Measurements from ENCODE around the gene PLCB4. TPM values are rescaled to one million over a fixed set of nuclear protein-coding genes. Genes with fewer than 3 reads are reported as not detected.

The PLCB4 gene
- polyA plus RNA-seq, 1 donor (not counting 4 experiments of a cell fraction or from before 2014, with no cell fraction given), result 4.1 TPM

DNA sequence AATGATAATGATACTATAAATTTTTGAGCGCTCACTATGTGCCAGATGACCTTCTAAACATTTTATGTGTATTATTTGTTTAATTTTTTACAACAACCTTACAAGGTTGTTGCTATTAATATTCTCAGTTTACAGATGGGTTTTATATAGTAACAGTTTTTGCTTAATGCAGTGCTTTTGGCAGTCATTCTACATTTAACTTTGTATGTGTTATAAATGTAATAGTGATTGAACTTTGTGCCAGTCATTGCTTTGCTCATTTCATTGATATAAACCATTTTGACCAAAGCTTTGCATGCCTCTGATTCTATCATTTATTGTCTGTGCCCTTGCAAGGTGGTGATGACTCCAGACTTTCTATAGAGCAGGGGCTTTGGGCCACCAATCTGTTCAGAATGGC, 239.2 kb downstream of the PLCB4 start:
- FAIRE-seq (no peak), DNase-seq (ENCODE audit: low read depth, low spot score) (no peak)
- Histone ChIP-seq H3K9me3 (ENCODE audit: control insufficient read depth, low read depth, low read length) (no peaks in the 10 kb centered on the region), H3K4me2 (ENCODE audit: control insufficient read depth, extremely low read depth, insufficient read depth, low read depth, low read length) (no peak overlapping the region), H3K79me2 (ENCODE audit: control insufficient read depth, insufficient read depth, low read length) (no peaks in the 10 kb centered on the region), H2AFZ (ENCODE audit: control insufficient read depth, low read length) (no peak overlapping the region), H3K27me3 (ENCODE audit: control insufficient read depth, extremely low read depth, insufficient read depth, low read length) (no peaks in the 10 kb centered on the region), H3K36me3 (ENCODE audit: control insufficient read depth in 2 of 2, extremely low read depth in 1 of 2, insufficient read depth in 2 of 2, low read length in 2 of 2) (no peaks in the 10 kb centered on the region), H3K9me1 (ENCODE audit: control insufficient read depth, extremely low read depth, insufficient read depth, low read length) (no peaks in the 10 kb centered on the region), H3K4me3 (ENCODE audit: control insufficient read depth in 2 of 3, extremely low read depth in 1 of 3, insufficient read depth in 2 of 3, low read depth in 1 of 3, low read length in 3 of 3) (no peak overlapping the region), H3K9ac (ENCODE audit: control insufficient read depth, extremely low read depth, insufficient read depth, low read length) (no peak overlapping the region), H3K4me1 (ENCODE audit: control insufficient read depth, extremely low read depth, insufficient read depth, low read length) (no peaks in the 10 kb centered on the region), H4K20me1 (ENCODE audit: control insufficient read depth, extremely low read depth, insufficient read depth, low read length) (no peaks in the 10 kb centered on the region), H3K27ac (ENCODE audit: control insufficient read depth, insufficient read depth, low read length) (no peak overlapping the region)
- dilution Hi-C loops (cut with MboI; ENCODE audit: extremely low pct_ligation_motif_present, low sequenced_read_pairs), result no loop called here
- TF ChIP-seq CTCF (optimal IDR thresholded peaks at IDR 0.05 in 1 of 3, IDR thresholded peaks at IDR 0.05 in 1 of 3, conservative IDR thresholded peaks at IDR 0.05 in 1 of 3; ENCODE audit: extremely low read depth in 1 of 3, insufficient read depth in 2 of 3, low read length in 3 of 3), result no peak
- TF ChIP-seq EZH2 (IDR thresholded peaks at IDR 0.05; ENCODE audit: low read length), result no peak

GRCh38 chr20:9311132-9311531, 242.2 kb downstream of the PLCB4 start:
- no peaks in the 10 kb centered on the region for H3K9me1 ChIP-seq (ENCODE audit: control insufficient read depth, extremely low read depth, insufficient read depth, low read length)
- FAIRE-seq, result no peak
- H4K20me1 ChIP-seq (ENCODE audit: control insufficient read depth, extremely low read depth, insufficient read depth, low read length), result no peaks in the 10 kb centered on the region
- H3K4me2 ChIP-seq (ENCODE audit: control insufficient read depth, extremely low read depth, insufficient read depth, low read depth, low read length), result no peak overlapping the region
- no peaks in the 10 kb centered on the region for H3K36me3 ChIP-seq (ENCODE audit: control insufficient read depth in 2 of 2, extremely low read depth in 1 of 2, insufficient read depth in 2 of 2, low read length in 2 of 2)
- dilution Hi-C loops (cut with MboI; ENCODE audit: extremely low pct_ligation_motif_present, low sequenced_read_pairs), result no loop called here
- no peak overlapping the region for H3K27ac ChIP-seq (ENCODE audit: control insufficient read depth, insufficient read depth, low read length)
- TF ChIP-seq EZH2 (IDR thresholded peaks at IDR 0.05; ENCODE audit: low read length), result no peak
- TF ChIP-seq CTCF (optimal IDR thresholded peaks at IDR 0.05 in 1 of 3, IDR thresholded peaks at IDR 0.05 in 1 of 3, conservative IDR thresholded peaks at IDR 0.05 in 1 of 3; ENCODE audit: extremely low read depth in 1 of 3, insufficient read depth in 2 of 3, low read length in 3 of 3), result no peak
- no peak for DNase-seq (ENCODE audit: low read depth, low spot score)
- no peaks in the 10 kb centered on the region for H3K79me2 ChIP-seq (ENCODE audit: control insufficient read depth, insufficient read depth, low read length)
- H3K4me3 ChIP-seq (ENCODE audit: control insufficient read depth in 2 of 3, extremely low read depth in 1 of 3, insufficient read depth in 2 of 3, low read depth in 1 of 3, low read length in 3 of 3), result no peak overlapping the region
- no peaks in the 10 kb centered on the region for H3K9me3 ChIP-seq (ENCODE audit: control insufficient read depth, low read depth, low read length)
- H2AFZ ChIP-seq (ENCODE audit: control insufficient read depth, low read length), result no peak overlapping the region
- H3K27me3 ChIP-seq (ENCODE audit: control insufficient read depth, extremely low read depth, insufficient read depth, low read length), result no peaks in the 10 kb centered on the region
- H3K9ac ChIP-seq (ENCODE audit: control insufficient read depth, extremely low read depth, insufficient read depth, low read length), result no peak overlapping the region
- H3K4me1 ChIP-seq (ENCODE audit: control insufficient read depth, extremely low read depth, insufficient read depth, low read length), result no peaks in the 10 kb centered on the region
